ENCODE measurements around the gene PRR36. TPM values are rescaled to one million over a fixed set of nuclear protein-coding genes. Genes with fewer than 3 reads are reported as not detected.

The PRR36 gene
- total RNA-seq, 3 donors from 2014 or later, result 0.59 to 2.0 TPM; not detected in 1

DNA sequence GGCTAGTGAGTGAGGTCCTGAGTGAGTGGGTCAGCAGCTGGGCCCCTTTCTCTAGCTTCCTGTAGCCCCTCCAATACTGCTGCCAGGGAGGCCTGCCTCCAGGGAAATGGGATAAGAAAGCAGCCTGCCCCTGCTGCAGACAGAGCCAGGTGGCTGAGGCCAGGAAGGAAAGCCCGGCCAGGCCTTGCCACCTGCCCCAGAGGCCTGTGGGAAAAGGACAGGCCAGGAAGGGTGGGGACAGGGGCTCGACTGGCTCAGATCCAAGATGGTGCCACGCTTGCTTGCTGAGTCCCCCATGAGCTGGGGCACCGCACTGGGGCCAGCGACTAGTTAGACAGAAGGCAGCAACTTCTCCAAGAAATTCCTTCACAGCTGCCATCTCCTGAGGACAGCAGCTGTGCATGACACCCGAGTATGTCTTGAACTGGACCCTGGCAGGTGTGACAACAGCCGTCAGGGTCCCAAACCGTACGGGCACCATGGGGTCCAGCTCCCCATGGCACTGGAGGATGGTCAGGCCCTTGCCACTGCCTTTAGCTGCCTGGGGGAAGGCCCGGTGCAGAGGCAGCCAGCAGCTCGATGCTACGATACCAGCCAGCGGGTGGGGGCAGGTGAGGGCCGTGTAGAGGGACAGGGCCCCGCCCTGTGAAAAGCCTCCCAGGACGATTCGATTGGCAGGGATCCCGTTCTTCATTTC is 5.1 kb upstream of the PRR36 start:
- Histone ChIP-seq H3K27me3 (no peaks in the 10 kb centered on the region), H3K36me3 (no peaks in the 10 kb centered on the region), H3K27ac (no peak overlapping the region), H3K4me1 (no peaks in the 10 kb centered on the region), H3K4me3 (no peak overlapping the region), H3K9me3 (no peaks in the 10 kb centered on the region)
- DNase-seq (ENCODE audit: low spot score in 2 of 2), result no peak
- TF ChIP-seq, protein P1, sequence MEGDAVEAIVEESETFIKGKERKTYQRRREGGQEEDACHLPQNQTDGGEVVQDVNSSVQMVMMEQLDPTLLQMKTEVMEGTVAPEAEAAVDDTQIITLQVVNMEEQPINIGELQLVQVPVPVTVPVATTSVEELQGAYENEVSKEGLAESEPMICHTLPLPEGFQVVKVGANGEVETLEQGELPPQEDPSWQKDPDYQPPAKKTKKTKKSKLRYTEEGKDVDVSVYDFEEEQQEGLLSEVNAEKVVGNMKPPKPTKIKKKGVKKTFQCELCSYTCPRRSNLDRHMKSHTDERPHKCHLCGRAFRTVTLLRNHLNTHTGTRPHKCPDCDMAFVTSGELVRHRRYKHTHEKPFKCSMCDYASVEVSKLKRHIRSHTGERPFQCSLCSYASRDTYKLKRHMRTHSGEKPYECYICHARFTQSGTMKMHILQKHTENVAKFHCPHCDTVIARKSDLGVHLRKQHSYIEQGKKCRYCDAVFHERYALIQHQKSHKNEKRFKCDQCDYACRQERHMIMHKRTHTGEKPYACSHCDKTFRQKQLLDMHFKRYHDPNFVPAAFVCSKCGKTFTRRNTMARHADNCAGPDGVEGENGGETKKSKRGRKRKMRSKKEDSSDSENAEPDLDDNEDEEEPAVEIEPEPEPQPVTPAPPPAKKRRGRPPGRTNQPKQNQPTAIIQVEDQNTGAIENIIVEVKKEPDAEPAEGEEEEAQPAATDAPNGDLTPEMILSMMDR (IDR thresholded peaks at IDR 0.05), result no peak
- no peak for TF ChIP-seq POLR2A (IDR thresholded peaks at IDR 0.05)
- TF ChIP-seq POLR2AphosphoS5 (IDR thresholded peaks at IDR 0.05), result no peak
- intact Hi-C loops (cut with DNase I; ENCODE audit: low total_unique reads), result no loop called here

DNA sequence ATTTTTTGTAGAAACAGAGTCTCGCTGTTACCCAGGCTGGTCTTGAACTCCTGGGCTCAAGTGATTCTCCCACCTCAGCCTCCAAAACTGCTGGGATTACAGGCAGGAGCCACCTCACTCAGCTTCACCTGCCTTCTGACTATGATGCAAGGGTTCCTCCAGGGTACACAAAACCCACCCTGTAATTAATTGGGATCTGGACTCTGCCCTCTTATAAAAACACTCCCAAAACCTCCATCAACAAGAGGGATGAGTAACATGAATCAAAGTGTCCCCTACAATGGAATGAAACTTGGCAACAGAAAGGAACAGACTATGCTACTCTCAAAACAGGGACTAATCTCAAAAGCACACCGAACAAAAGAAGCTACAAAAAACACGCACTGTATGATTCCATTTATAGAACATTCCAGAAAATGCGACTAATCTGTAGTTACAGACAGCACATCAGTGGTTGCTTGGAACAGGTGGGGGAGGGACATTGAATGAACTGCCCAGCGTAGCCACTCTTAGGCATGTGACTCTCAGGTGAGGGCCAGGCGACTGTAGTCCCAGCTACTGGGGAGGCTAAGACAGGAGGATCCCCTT is 3.2 kb upstream of the PRR36 start:
- H3K27ac ChIP-seq, result no peak overlapping the region
- H3K36me3 ChIP-seq, result no peaks in the 10 kb centered on the region
- H3K27me3 ChIP-seq, result peaks cover 5 to 17% of the 10 kb centered on the region in 2 donors
- H3K9me3 ChIP-seq, result no peaks in the 10 kb centered on the region
- intact Hi-C loops (cut with DNase I; ENCODE audit: low total_unique reads), result no loop called here
- no peak for TF ChIP-seq POLR2A (IDR thresholded peaks at IDR 0.05)
- TF ChIP-seq, protein P1 (IDR thresholded peaks at IDR 0.05), result no peak
- TF ChIP-seq POLR2AphosphoS5 (IDR thresholded peaks at IDR 0.05), result no peak
- H3K4me1 ChIP-seq, result peaks cover 0 to 8% of the 10 kb centered on the region in 2 donors
- no peak overlapping the region for H3K4me3 ChIP-seq
- no peak for DNase-seq (ENCODE audit: low spot score in 2 of 2)

DNA sequence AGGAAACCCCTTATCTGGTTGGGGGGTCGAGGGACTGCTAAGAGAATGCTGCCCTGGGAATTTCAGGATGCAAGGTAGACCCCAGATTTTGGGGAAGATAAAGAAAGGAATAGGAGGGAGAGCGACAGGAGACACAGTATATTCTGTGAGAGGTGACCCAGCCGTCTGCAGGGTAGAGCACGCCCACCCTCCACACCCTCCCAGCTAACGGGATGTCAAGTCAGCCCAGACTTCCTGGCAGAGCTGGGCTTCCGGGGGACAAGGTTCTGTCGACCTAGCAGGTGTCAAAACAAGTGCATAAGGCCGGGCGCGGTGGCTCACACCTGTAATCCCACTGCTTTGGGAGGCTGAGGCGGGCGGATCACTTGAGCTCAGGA is 695 bp upstream of the PRR36 start:
- H3K4me3 ChIP-seq, result peak overlapping the region in 2 of 3 donors; percentile 56 to 76
- no peaks in the 10 kb centered on the region for H3K36me3 ChIP-seq
- no peak for DNase-seq (ENCODE audit: low spot score in 2 of 2)
- no peaks in the 10 kb centered on the region for H3K9me3 ChIP-seq
- H3K4me1 ChIP-seq, result peaks cover 0 to 8% of the 10 kb centered on the region in 2 donors
- peak overlapping the region in 1 of 2 donors; percentile 70 for H3K27ac ChIP-seq
- peaks cover 5 to 20% of the 10 kb centered on the region in 2 donors for H3K27me3 ChIP-seq
- intact Hi-C loops (cut with DNase I; ENCODE audit: low total_unique reads), result no loop called here
- TF ChIP-seq, protein P1 (IDR thresholded peaks at IDR 0.05), result no peak
- TF ChIP-seq POLR2AphosphoS5 (IDR thresholded peaks at IDR 0.05), result no peak
- no peak for TF ChIP-seq POLR2A (IDR thresholded peaks at IDR 0.05)

DNA sequence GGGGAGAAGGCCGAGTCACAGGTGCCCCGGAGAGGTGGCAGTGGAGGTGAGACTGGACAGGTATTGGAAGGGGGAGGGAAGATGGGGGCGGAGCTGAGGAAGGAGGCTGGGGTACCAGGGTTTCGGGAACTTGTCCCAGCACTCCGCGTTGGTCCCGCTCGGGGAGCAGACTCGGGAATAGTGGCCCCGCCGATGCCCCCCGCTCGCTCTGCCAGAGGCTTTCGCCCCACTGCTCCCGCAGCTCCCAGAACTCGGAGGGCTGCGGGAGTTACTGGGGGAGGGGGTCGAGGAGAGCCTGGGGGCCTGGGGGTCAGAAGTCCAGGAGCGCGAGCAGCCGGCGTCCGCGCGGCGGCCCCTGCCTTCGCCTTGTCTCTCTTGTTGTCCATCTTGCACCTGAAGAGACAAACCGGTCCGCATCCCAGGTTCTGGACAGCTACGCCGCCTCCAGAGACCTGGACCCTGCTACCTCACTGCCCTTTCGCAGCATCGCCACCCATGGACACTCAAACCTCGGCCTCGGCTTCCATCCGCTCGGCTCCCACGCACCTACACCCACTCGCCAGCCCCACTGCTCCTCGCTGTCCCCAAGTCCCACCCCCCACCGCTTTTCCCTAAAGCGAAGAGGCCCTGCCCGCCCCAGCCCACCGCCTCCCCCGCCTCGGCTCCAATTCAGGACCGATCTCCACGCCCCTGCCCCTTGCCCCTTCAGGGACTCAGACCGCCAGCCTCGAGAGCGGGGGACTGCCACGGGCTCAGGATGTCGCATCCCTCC is 700 bp downstream of the PRR36 start:
- Histone ChIP-seq H3K9me3 (no peaks in the 10 kb centered on the region), H3K4me3 (peak overlapping the region in 2 of 3 donors; percentile 56 to 76), H3K27me3 (peaks cover 5 to 20% of the 10 kb centered on the region in 2 donors), H3K27ac (peak overlapping the region in 1 of 2 donors; percentile 70), H3K4me1 (peaks cover 0 to 8% of the 10 kb centered on the region in 2 donors), H3K36me3 (no peaks in the 10 kb centered on the region)
- intact Hi-C loops (cut with DNase I; ENCODE audit: low total_unique reads), result loop anchor here (1.0 kb wide), 1 partner anchor 17 kb away; no protein-coding TSS in a partner anchor
- DNase-seq (ENCODE audit: low spot score in 2 of 2), result no peak
- no peak for TF ChIP-seq POLR2A (IDR thresholded peaks at IDR 0.05)
- TF ChIP-seq POLR2AphosphoS5 (IDR thresholded peaks at IDR 0.05), result no peak
- TF ChIP-seq, protein P1 (IDR thresholded peaks at IDR 0.05), result no peak
